Measurements from ENCODE around the gene YY1. TPM values are rescaled to one million over a fixed set of nuclear protein-coding genes. Genes with fewer than 3 reads are reported as not detected.

The YY1 gene
- total RNA-seq, 1 donor from 2014 or later = 58.9 TPM

DNA sequence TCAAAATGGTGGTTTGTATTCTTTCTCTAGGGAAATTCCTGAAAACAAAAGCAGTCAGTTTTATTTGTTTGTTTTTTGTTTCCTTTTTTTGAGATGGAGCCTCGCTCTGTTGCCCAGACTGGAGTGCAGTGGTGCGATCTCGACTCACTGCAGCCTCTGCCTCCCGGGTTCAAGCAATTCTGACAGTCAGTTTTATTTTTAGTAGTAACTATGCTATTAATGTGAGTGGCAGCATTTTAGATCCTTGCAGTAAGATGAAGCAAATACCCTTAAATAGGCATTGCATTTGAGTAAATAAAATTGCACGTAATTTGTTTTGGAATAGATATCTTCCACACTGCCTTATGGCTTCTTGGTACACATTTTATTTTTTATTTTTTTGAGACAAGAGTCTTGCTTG is 23.6 kb downstream of the YY1 start:
- Mint-ChIP-seq H3K27me3 (ENCODE audit: insufficient read depth, low read depth) (no peaks in the 10 kb centered on the region), H3K36me3 (peaks cover 23% of the 10 kb centered on the region), H3K27ac (no peak overlapping the region), H3K4me1 (no peaks in the 10 kb centered on the region), H3K4me3 (no peak overlapping the region), H3K9me3 (no peaks in the 10 kb centered on the region)
- no peak overlapping the region for H3K4me2 ChIP-seq
- peaks cover 15% of the 10 kb centered on the region for H3F3A ChIP-seq (ENCODE audit: low read depth)
- H3K4me3 ChIP-seq = no peak overlapping the region
- peaks cover 100% of the 10 kb centered on the region for H3K79me2 ChIP-seq (ENCODE audit: low read depth)
- H3K27me3 ChIP-seq = no peaks in the 10 kb centered on the region
- no peak overlapping the region for H3K27ac ChIP-seq
- H3K4me1 ChIP-seq = no peaks in the 10 kb centered on the region
- no peak for DNase-seq (ENCODE audit: low spot score)
- H3K36me3 ChIP-seq = no peaks in the 10 kb centered on the region
- H2AFZ ChIP-seq (replicated peaks) = no peak overlapping the region
- no peaks in the 10 kb centered on the region for H3K9me3 ChIP-seq (ENCODE audit: low read depth)
- TF ChIP-seq EZH2 (IDR thresholded peaks at IDR 0.05) (no peak), EZH2phosphoT487 (IDR thresholded peaks at IDR 0.05) (no peak)
- TF ChIP-seq, protein P1, sequence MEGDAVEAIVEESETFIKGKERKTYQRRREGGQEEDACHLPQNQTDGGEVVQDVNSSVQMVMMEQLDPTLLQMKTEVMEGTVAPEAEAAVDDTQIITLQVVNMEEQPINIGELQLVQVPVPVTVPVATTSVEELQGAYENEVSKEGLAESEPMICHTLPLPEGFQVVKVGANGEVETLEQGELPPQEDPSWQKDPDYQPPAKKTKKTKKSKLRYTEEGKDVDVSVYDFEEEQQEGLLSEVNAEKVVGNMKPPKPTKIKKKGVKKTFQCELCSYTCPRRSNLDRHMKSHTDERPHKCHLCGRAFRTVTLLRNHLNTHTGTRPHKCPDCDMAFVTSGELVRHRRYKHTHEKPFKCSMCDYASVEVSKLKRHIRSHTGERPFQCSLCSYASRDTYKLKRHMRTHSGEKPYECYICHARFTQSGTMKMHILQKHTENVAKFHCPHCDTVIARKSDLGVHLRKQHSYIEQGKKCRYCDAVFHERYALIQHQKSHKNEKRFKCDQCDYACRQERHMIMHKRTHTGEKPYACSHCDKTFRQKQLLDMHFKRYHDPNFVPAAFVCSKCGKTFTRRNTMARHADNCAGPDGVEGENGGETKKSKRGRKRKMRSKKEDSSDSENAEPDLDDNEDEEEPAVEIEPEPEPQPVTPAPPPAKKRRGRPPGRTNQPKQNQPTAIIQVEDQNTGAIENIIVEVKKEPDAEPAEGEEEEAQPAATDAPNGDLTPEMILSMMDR (IDR thresholded peaks at IDR 0.05) = no peak
- peaks cover 100% of the 10 kb centered on the region for H4K20me1 ChIP-seq (ENCODE audit: low read depth)
- no peak overlapping the region for H3K9ac ChIP-seq

GRCh38 chr14:100263141-100263540 is 24.2 kb downstream of the YY1 start:
- Histone ChIP-seq H3F3A (ENCODE audit: low read depth) (peaks cover 15% of the 10 kb centered on the region), H3K9ac (no peak overlapping the region), H2AFZ (replicated peaks) (no peak overlapping the region), H3K4me2 (no peak overlapping the region), H3K9me3 (ENCODE audit: low read depth) (no peaks in the 10 kb centered on the region), H3K4me1 (no peaks in the 10 kb centered on the region), H3K4me3 (no peak overlapping the region), H3K27ac (no peak overlapping the region), H4K20me1 (ENCODE audit: low read depth) (peaks cover 100% of the 10 kb centered on the region), H3K27me3 (no peaks in the 10 kb centered on the region), H3K79me2 (ENCODE audit: low read depth) (peaks cover 100% of the 10 kb centered on the region), H3K36me3 (no peaks in the 10 kb centered on the region)
- Mint-ChIP-seq H3K27me3 (ENCODE audit: insufficient read depth, low read depth) (no peaks in the 10 kb centered on the region), H3K4me1 (no peaks in the 10 kb centered on the region), H3K9me3 (no peaks in the 10 kb centered on the region), H3K36me3 (peaks cover 26% of the 10 kb centered on the region), H3K4me3 (no peak overlapping the region), H3K27ac (no peak overlapping the region)
- TF ChIP-seq, protein P1 (IDR thresholded peaks at IDR 0.05) = no peak
- TF ChIP-seq EZH2phosphoT487 (IDR thresholded peaks at IDR 0.05) (no peak), EZH2 (IDR thresholded peaks at IDR 0.05) (no peak)
- no peak for DNase-seq (ENCODE audit: low spot score)

- no peak overlapping the region for H3K27ac ChIP-seq
- H3K9ac ChIP-seq = no peak overlapping the region
- DNase-seq (ENCODE audit: low spot score) = no peak
- H3K79me2 ChIP-seq (ENCODE audit: low read depth) = peaks cover 95% of the 10 kb centered on the region
- no peaks in the 10 kb centered on the region for H3K27me3 Mint-ChIP-seq (ENCODE audit: insufficient read depth, low read depth)
- no peak overlapping the region for H3K4me2 ChIP-seq
- H3K36me3 Mint-ChIP-seq = peaks cover 38% of the 10 kb centered on the region
- H3K9me3 ChIP-seq (ENCODE audit: low read depth) = no peaks in the 10 kb centered on the region
- H3K36me3 ChIP-seq = no peaks in the 10 kb centered on the region
- H3K27ac Mint-ChIP-seq = no peak overlapping the region
- no peaks in the 10 kb centered on the region for H3K4me1 ChIP-seq
- peaks cover 26% of the 10 kb centered on the region for H3F3A ChIP-seq (ENCODE audit: low read depth)
- TF ChIP-seq, protein P1 (IDR thresholded peaks at IDR 0.05) = no peak
- TF ChIP-seq EZH2 (IDR thresholded peaks at IDR 0.05) (no peak), EZH2phosphoT487 (IDR thresholded peaks at IDR 0.05) (no peak)
- H3K27me3 ChIP-seq = no peaks in the 10 kb centered on the region
- H3K4me1 Mint-ChIP-seq = no peaks in the 10 kb centered on the region
- no peak overlapping the region for H3K4me3 ChIP-seq
- peaks cover 74% of the 10 kb centered on the region for H4K20me1 ChIP-seq (ENCODE audit: low read depth)
- no peak overlapping the region for H2AFZ ChIP-seq (replicated peaks)
- H3K4me3 Mint-ChIP-seq = no peak overlapping the region
- no peaks in the 10 kb centered on the region for H3K9me3 Mint-ChIP-seq
Measured at GRCh38 chr14:100267990-100268389, 29.0 kb downstream of the YY1 start.

All from neural progenitor cell (in vitro differentiated cells).